Measurements from ENCODE around the gene CUL1.

The CUL1 gene

DNA sequence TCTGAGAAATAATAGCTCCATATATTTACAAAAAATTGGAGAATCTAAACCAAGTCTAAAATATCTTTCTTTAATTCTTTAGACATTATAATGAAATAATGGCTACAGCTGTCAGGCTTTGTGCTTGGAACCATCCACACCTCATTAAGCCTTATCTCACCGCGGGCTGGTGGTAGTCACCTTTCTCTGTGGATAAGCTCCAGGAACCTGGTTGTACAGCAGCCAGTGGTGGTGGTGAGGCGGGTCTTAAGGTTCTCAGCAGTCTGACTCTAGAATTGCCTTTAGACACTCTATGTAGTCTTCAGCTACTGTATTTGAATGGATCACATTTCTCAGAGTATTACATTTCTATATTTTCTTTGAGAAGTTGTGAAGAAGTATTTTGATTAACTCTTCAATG lies 34.2 kb downstream of the CUL1 start:
- Histone ChIP-seq H4K91ac (ENCODE audit: low read length) (no peak overlapping the region), H3K4me2 (ENCODE audit: low read length, poor library complexity, severe bottlenecking) (no peak overlapping the region), H3K36me3 (ENCODE audit: control insufficient read depth in 1 of 2, insufficient read depth in 2 of 2, low read depth in 1 of 2, low read length in 2 of 2) (peaks cover 15 to 62% of the 10 kb centered on the region in 2 experiments), H4K8ac (ENCODE audit: low read length) (no peak overlapping the region), H3K18ac (ENCODE audit: low read depth in 1 of 2, low read length in 2 of 2) (no peak overlapping the region), H3K27ac (ENCODE audit: low read length, poor library complexity, severe bottlenecking) (no peak overlapping the region), H2BK5ac (ENCODE audit: low read depth, low read length, poor library complexity, severe bottlenecking) (no peak overlapping the region), H2BK15ac (ENCODE audit: low read depth, poor library complexity, severe bottlenecking) (no peak overlapping the region), H3K9me3 (ENCODE audit: control insufficient read depth, low read length) (no peaks in the 10 kb centered on the region), H3K14ac (ENCODE audit: low read length in 2 of 2) (no peak overlapping the region), H3K9ac (ENCODE audit: low read length) (no peak overlapping the region), H3K79me1 (replicated peaks; ENCODE audit: low read length, poor library complexity, severe bottlenecking) (peaks cover 32% of the 10 kb centered on the region), H2BK12ac (ENCODE audit: low read length in 2 of 2) (no peak overlapping the region), H2AFZ (ENCODE audit: low read depth, low read length) (no peak overlapping the region), H3K4ac (ENCODE audit: low read depth in 1 of 2, low read length in 2 of 2) (no peak overlapping the region), H3K27me3 (ENCODE audit: control insufficient read depth in 1 of 2, insufficient read depth in 1 of 2, low read length in 2 of 2) (no peaks in the 10 kb centered on the region), H3K4me3 (ENCODE audit: insufficient read depth in 1 of 2, low read depth in 1 of 2, low read length in 2 of 2) (no peak overlapping the region), H3K4me1 (ENCODE audit: control insufficient read depth, insufficient read depth, low read depth, low read length) (peaks cover 3% of the 10 kb centered on the region), H3K23ac (ENCODE audit: low read length in 2 of 2) (no peak overlapping the region), H2BK120ac (ENCODE audit: low read depth, low read length) (no peak overlapping the region), H2AK5ac (ENCODE audit: low read length, severe bottlenecking) (no peak overlapping the region)
- DNase-seq = no peak
- WGBS = no CpG with 5 or more reads among the region's 3 CpGs

DNA sequence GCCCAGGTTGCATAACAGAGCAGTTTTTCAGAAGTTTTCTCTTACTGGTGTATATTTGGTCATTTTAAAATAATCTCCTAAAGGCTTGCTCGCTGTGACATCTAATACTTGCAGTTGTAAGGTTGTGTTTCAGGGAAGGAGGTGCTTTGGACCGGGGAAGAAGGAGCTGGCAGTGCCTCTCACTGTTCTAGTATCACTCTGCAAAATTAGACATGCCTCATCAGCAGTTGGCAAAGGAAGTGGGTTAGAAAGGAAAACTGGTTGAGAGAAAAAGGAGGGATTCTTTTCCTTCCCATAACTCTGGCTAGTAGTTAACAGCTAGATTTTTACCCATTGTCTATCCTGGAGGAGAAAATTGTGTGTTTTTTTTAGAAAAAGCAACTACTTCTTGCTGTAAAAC lies 34.8 kb downstream of the CUL1 start:
- no peak overlapping the region for H3K14ac ChIP-seq (ENCODE audit: low read length in 2 of 2)
- no peaks in the 10 kb centered on the region for H3K9me3 ChIP-seq (ENCODE audit: control insufficient read depth, low read length)
- H2BK5ac ChIP-seq (ENCODE audit: low read depth, low read length, poor library complexity, severe bottlenecking) = no peak overlapping the region
- no peaks in the 10 kb centered on the region for H3K27me3 ChIP-seq (ENCODE audit: control insufficient read depth in 1 of 2, insufficient read depth in 1 of 2, low read length in 2 of 2)
- no peak overlapping the region for H2BK12ac ChIP-seq (ENCODE audit: low read length in 2 of 2)
- no peak for DNase-seq
- no peak overlapping the region for H3K4me2 ChIP-seq (ENCODE audit: low read length, poor library complexity, severe bottlenecking)
- peaks cover 15 to 68% of the 10 kb centered on the region in 2 experiments for H3K36me3 ChIP-seq (ENCODE audit: control insufficient read depth in 1 of 2, insufficient read depth in 2 of 2, low read depth in 1 of 2, low read length in 2 of 2)
- H4K8ac ChIP-seq (ENCODE audit: low read length) = no peak overlapping the region
- no peak overlapping the region for H3K9ac ChIP-seq (ENCODE audit: low read length)
- H2AK5ac ChIP-seq (ENCODE audit: low read length, severe bottlenecking) = no peak overlapping the region
- H3K23ac ChIP-seq (ENCODE audit: low read length in 2 of 2) = no peak overlapping the region
- H4K91ac ChIP-seq (ENCODE audit: low read length) = no peak overlapping the region
- H3K4me3 ChIP-seq (ENCODE audit: insufficient read depth in 1 of 2, low read depth in 1 of 2, low read length in 2 of 2) = no peak overlapping the region
- H3K4ac ChIP-seq (ENCODE audit: low read depth in 1 of 2, low read length in 2 of 2) = no peak overlapping the region
- no peak overlapping the region for H2BK15ac ChIP-seq (ENCODE audit: low read depth, poor library complexity, severe bottlenecking)
- 97% methylated on average over 2 of the region's 2 CpGs for WGBS
- H3K4me1 ChIP-seq (ENCODE audit: control insufficient read depth, insufficient read depth, low read depth, low read length) = peaks cover 8% of the 10 kb centered on the region
- H2BK120ac ChIP-seq (ENCODE audit: low read depth, low read length) = no peak overlapping the region
- no peak overlapping the region for H3K18ac ChIP-seq (ENCODE audit: low read depth in 1 of 2, low read length in 2 of 2)
- peaks cover 32% of the 10 kb centered on the region for H3K79me1 ChIP-seq (replicated peaks; ENCODE audit: low read length, poor library complexity, severe bottlenecking)
- H2AFZ ChIP-seq (ENCODE audit: low read depth, low read length) = no peak overlapping the region
- no peak overlapping the region for H3K27ac ChIP-seq (ENCODE audit: low read length, poor library complexity, severe bottlenecking)

DNA sequence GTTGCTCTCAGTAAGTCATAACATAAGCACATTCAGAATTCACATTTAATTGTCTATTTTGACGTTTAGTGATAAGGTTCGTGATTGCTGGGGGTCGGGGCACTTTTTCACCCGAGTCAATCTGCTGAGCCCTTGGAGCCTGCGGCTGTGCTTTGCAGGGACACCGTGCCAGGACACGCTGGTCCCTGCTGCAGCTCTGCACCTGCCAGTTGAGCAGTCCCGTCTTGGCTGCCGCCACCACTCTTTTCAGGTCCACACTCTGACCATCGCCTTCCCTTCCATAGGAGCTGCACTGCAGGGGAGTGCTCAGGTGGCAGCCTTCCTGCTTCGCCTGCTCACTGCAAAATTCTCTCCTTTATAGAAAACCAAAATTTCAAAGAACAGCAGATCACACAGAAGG lies 36.4 kb downstream of the CUL1 start:
- H3K4ac ChIP-seq (ENCODE audit: low read depth in 1 of 2, low read length in 2 of 2) = no peak overlapping the region
- H2BK12ac ChIP-seq (ENCODE audit: low read length in 2 of 2) = no peak overlapping the region
- no peak overlapping the region for H3K4me2 ChIP-seq (ENCODE audit: low read length, poor library complexity, severe bottlenecking)
- no peak overlapping the region for H3K4me3 ChIP-seq (ENCODE audit: insufficient read depth in 1 of 2, low read depth in 1 of 2, low read length in 2 of 2)
- H3K14ac ChIP-seq (ENCODE audit: low read length in 2 of 2) = no peak overlapping the region
- no peak overlapping the region for H4K8ac ChIP-seq (ENCODE audit: low read length)
- WGBS = 96% methylated on average over 10 of the region's 11 CpGs
- peaks cover 12% of the 10 kb centered on the region for H3K4me1 ChIP-seq (ENCODE audit: control insufficient read depth, insufficient read depth, low read depth, low read length)
- H3K27ac ChIP-seq (ENCODE audit: low read length, poor library complexity, severe bottlenecking) = no peak overlapping the region
- H3K27me3 ChIP-seq (ENCODE audit: control insufficient read depth in 1 of 2, insufficient read depth in 1 of 2, low read length in 2 of 2) = no peaks in the 10 kb centered on the region
- peaks cover 12 to 81% of the 10 kb centered on the region in 2 experiments for H3K36me3 ChIP-seq (ENCODE audit: control insufficient read depth in 1 of 2, insufficient read depth in 2 of 2, low read depth in 1 of 2, low read length in 2 of 2)
- H3K23ac ChIP-seq (ENCODE audit: low read length in 2 of 2) = no peak overlapping the region
- no peak overlapping the region for H3K9ac ChIP-seq (ENCODE audit: low read length)
- H3K9me3 ChIP-seq (ENCODE audit: control insufficient read depth, low read length) = no peaks in the 10 kb centered on the region
- H3K18ac ChIP-seq (ENCODE audit: low read depth in 1 of 2, low read length in 2 of 2) = no peak overlapping the region
- no peak overlapping the region for H2BK120ac ChIP-seq (ENCODE audit: low read depth, low read length)
- no peak overlapping the region for H2BK5ac ChIP-seq (ENCODE audit: low read depth, low read length, poor library complexity, severe bottlenecking)
- H3K79me1 ChIP-seq (replicated peaks; ENCODE audit: low read length, poor library complexity, severe bottlenecking) = peaks cover 31% of the 10 kb centered on the region
- no peak overlapping the region for H4K91ac ChIP-seq (ENCODE audit: low read length)
- DNase-seq = no peak
- H2BK15ac ChIP-seq (ENCODE audit: low read depth, poor library complexity, severe bottlenecking) = no peak overlapping the region
- no peak overlapping the region for H2AK5ac ChIP-seq (ENCODE audit: low read length, severe bottlenecking)
- no peak overlapping the region for H2AFZ ChIP-seq (ENCODE audit: low read depth, low read length)

DNA sequence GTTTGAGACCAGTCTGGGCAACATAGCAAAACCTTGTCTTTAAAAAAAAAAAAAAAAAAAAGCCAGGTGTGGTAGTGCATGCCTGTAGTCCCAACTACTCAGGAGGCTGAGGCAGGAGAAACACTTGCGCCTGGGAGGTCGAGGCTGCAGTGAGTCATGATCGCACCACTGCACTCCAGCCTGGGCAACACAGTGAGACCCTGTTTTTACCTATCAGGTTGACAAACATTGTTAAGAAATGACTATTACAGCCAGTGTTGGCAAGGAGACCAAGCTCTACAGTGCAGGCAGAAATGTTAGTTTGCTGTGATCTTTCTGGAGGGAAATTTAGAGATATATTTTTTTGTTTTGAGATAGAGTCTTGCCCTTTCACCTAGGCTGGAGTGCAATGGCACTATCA lies 37.3 kb downstream of the CUL1 start:
- no peak for DNase-seq
- Histone ChIP-seq H2BK120ac (ENCODE audit: low read depth, low read length) (no peak overlapping the region), H4K8ac (ENCODE audit: low read length) (no peak overlapping the region), H3K4me2 (ENCODE audit: low read length, poor library complexity, severe bottlenecking) (no peak overlapping the region), H3K18ac (ENCODE audit: low read depth in 1 of 2, low read length in 2 of 2) (no peak overlapping the region), H2BK15ac (ENCODE audit: low read depth, poor library complexity, severe bottlenecking) (no peak overlapping the region), H3K9ac (ENCODE audit: low read length) (no peak overlapping the region), H3K4me1 (ENCODE audit: control insufficient read depth, insufficient read depth, low read depth, low read length) (peaks cover 12% of the 10 kb centered on the region), H3K9me3 (ENCODE audit: control insufficient read depth, low read length) (no peaks in the 10 kb centered on the region), H2BK5ac (ENCODE audit: low read depth, low read length, poor library complexity, severe bottlenecking) (no peak overlapping the region), H3K27ac (ENCODE audit: low read length, poor library complexity, severe bottlenecking) (no peak overlapping the region), H3K4ac (ENCODE audit: low read depth in 1 of 2, low read length in 2 of 2) (no peak overlapping the region), H3K27me3 (ENCODE audit: control insufficient read depth in 1 of 2, insufficient read depth in 1 of 2, low read length in 2 of 2) (no peaks in the 10 kb centered on the region), H3K36me3 (ENCODE audit: control insufficient read depth in 1 of 2, insufficient read depth in 2 of 2, low read depth in 1 of 2, low read length in 2 of 2) (peaks cover 8 to 81% of the 10 kb centered on the region in 2 experiments), H2AFZ (ENCODE audit: low read depth, low read length) (no peak overlapping the region), H3K4me3 (ENCODE audit: insufficient read depth in 1 of 2, low read depth in 1 of 2, low read length in 2 of 2) (no peak overlapping the region), H4K91ac (ENCODE audit: low read length) (no peak overlapping the region), H3K79me1 (replicated peaks; ENCODE audit: low read length, poor library complexity, severe bottlenecking) (peaks cover 31% of the 10 kb centered on the region), H3K23ac (ENCODE audit: low read length in 2 of 2) (no peak overlapping the region), H2BK12ac (ENCODE audit: low read length in 2 of 2) (no peak overlapping the region), H2AK5ac (ENCODE audit: low read length, severe bottlenecking) (no peak overlapping the region), H3K14ac (ENCODE audit: low read length in 2 of 2) (no peak overlapping the region)
- 100% methylated on average over 3 of the region's 3 CpGs for WGBS
